DMS153 treated with DMSO at 0.1 percent for 48 hours (cell line): ENCODE measurements around the gene GNAS.
"Not testable (repeated sequence)": the region's sequence is repeated elsewhere in the genome, so short reads cannot be mapped to it uniquely, and the experiment has no call there.

Experiments used
- DNase-seq: peaks from one replicate; lab custom pipeline; 2025; ENCODE audit not compliant: unreplicated experiment; lab: John Stamatoyannopoulos, UW

Gene GNAS

DNA sequence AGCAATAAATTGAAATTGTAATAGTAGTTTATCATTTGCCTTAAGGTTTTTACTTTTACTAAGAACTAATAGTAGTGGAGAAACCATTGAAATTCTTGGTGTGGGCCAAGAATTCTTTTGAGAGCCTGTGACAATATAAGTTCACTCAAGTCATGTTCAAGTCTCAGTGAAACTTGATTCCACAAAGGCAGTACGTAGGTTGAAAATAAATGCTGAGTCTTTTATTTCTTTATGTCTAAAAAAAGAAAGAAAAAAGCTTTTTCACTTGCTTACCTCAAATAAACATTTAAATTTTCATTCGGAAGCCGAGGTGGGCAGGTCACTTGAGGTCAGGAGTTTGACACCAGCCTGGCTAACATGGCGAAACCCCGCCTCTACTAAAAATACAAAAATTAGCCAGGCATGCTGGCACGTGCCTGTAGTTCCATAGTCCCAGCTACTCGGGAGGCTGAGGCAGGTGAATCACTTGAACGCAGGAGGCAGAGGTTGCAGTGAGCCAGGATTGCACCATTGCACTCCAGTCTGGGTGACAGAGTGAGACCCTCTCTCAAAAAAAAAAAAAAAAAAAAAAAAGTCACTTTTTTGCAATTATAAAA, 70.7 kb downstream of the GNAS start:
- DNase-seq, result no peak

DNA sequence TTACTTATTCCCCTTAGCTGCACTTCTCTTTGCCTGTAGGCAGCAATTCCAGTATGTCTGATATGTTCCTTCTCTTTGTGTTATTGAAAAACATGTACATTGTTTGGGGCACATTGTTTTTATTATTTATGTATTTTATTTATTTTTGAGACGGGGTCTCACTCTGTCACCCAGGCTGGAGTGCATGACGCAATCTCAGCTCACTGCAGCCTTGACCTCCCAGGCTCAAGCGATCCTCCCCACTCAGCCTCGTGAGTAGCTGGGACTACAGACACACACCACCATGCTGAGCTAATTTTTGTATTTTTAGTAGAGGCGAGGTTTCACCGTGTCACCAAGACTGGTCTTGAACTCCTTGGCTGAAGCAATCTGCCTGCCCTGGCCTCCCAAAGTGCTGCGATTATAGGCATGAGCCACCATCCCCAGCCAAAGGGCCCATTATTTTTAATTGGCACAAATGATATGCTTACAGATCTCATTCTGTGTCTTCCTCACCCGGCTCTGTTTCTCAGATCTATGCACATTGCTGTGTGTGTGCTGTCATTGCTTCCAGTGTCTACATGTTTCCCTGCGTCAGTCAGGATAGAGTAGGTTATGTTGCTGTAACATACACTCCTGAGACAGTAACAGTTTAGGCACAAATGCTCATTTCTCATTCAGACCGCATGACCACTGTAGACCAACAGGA, 74.4 kb downstream of the GNAS start:
- no peak for DNase-seq

DNA sequence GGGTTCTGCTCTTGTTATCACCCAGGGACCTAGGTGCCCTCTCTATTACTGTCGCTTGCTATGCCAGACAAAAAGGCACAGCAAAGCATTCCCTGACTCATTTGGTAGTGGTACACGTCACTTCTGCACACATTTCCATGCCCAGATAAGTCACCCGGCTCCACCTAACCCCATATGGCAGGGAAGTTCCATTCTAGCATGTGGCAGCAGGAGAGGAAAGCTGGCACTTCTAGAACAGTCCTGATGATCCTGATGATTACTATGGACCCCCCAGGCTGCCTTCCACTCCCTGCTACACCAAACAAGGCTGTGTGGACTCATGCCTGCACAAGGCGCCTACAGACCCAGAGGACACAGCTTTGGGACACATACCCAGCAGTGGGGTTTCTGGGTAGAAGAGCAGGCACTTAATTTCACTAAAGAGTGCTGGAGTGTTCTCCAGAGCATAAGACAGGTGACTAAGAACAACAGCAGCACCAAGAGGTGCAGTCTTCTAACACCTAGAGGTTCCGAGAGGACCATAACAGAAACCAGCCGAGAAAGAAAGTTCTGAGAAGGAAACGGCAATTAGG, 75.1 kb downstream of the GNAS start:
- DNase-seq, result no peak

DNA sequence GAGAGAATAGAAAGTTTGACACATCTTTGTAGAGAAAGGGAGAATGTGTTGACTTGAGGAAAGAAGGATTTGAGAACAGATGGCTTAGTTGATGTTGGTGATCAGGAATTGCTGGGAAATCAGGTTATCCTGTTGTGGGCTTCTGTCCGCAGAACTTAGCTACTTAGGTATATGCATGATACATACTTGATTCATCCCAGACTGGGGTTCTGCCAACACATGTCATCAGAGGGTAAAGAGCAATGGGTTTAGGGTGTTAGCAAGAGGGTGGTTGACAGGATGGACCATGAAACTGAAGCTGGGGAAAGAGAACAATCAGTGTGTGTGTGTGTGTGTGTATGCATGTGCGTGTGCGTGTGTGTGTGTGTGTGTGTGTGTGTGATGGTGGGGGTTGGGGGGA, 78.0 kb downstream of the GNAS start:
- DNase-seq, result no peak

DNA sequence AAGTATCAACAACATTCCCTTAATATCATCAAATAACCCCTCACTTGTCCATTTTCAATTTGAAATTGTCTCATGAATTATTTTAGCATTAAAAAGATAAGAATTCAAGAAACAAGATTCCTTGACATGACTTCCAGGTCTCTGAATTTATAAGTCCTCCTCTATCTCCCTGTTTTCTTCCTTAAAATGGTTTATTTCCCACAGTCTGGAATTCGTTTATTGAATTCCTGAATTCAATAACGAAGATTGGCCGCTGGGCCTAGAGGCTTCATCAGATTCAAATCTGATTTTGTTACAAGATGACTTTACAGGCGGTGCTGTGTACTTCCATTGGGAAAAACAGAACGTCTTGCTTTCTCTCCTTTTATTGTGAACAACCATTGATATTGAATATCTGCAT, 79.7 kb downstream of the GNAS start:
- no peak for DNase-seq

DNA sequence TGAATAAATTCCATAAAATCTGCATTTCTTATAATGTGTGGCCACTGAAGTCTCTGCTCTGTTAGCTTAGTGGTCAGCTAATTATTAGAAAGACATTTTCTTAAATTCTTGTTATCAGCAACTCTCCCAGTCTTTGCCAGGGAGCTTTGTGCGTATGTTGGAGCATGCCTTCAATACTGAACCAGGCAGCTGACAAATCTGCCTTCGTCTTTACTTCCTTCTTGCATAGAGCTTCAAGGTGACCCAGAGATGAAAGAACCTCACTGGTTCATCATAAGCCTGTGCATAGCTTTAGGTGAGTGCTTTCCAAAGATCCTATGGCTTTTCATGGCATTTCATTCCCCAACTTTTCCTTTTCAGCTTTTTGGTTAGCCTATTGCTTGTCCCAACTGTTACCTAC, 85.6 kb downstream of the GNAS start:
- DNase-seq, result no peak

DNA sequence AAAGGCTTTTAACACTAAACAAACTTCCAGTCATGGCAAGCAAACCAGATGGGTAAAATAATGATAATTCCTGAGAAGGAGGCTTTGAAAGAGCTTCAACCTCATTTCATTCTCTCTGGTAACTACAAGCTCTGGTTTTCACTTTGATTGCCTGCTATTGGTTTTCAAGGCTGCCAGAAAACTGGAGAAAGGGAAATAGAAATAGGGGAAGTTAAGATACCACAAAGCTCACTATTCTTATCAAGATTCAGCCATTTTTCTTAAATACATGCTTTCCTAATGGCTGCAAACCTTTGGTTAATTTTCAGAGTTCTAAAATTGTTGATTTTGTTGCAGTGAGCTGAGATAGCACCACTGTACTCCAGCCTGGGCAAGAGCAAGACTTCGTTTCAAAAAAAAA, 86.0 kb downstream of the GNAS start:
- no peak for DNase-seq

DNA sequence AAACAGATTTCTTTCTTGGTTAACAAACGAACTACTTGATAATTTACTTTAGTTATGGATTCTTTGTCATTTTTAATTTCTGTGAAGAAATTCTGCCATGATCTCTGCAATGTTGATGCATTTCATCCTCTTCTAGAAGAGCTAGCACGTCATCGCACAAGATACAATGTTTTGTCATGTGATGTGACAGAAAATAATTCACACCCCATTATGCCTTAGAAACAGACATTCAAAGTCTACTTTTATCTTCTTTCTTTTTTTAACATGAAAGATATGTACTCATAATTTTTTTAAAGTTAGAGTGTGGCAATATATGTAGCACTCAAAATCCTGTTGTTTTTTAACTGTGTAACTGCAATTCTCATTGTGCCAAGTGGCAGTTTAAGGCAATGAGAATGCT, 89.0 kb downstream of the GNAS start:
- no peak for DNase-seq

DNA sequence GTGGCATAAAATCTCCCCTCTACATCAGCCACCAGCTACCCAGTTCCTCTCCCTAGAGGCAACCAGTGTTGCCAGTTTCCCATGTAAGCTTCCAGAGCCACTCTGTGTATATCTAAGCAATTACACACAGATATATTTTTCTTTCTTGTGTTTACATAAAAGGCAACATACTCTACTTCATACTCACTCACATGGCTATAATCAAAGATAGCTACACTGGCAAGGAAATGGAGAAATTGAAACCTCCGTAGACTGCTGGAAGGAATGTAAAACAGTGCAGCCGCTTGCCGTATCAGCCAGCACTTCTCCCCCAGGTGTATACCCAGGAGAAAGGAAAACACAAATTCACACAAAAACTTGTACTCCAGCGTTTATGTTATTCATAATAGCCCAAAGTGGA, 90.0 kb downstream of the GNAS start:
- no peak for DNase-seq

DNA sequence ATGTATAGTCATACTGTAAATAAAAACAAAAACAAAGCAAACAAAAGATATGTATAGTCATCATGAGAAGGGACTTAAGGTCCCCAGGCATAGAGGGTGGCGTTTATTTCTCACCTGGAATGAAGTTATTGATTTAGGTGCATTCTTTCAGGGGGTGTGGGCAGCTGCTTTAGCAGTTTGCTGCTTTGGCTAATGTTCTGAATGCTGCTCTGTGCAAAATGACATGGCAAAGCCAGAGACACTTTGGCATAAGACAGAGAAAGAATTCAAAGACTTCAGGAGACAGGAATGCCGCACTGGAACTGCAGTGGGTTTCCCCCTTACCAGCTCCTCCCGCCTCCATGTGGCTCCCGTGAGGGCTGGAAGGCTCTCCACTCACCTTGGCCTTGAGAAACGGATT, 92.1 kb downstream of the GNAS start:
- no peak for DNase-seq

DNA sequence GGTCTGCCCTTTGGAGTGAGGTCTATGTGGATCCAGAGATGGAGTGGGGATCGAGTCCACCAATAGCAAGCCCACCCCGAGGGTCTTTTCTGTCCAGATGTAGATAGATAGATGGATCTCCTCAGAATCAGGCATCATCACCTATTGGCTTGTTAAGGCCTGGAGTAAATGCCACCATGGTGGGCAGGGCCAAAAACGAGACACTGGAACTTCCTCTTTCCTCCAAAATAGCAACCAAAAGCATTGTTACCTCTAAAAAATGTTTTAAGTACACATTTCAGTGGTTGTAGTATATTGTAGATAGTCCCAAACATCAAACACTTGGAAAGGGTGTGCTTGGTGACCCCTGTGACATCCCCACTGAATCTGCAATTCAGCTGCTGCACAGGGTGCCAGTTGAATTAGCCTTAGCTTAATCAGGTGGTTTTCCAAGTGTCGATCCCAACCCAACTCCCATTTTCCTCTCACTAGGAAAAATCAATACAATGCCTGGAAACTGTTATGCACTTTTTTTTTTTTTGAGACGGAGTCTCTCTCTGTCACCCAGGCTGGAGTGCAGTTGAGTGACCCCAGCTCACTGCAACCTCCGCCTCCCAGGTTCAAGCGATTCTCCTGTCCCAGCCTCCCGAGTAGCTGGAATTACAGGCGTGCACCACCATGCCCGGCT, 93.6 kb downstream of the GNAS start:
- DNase-seq, result no peak

DNA sequence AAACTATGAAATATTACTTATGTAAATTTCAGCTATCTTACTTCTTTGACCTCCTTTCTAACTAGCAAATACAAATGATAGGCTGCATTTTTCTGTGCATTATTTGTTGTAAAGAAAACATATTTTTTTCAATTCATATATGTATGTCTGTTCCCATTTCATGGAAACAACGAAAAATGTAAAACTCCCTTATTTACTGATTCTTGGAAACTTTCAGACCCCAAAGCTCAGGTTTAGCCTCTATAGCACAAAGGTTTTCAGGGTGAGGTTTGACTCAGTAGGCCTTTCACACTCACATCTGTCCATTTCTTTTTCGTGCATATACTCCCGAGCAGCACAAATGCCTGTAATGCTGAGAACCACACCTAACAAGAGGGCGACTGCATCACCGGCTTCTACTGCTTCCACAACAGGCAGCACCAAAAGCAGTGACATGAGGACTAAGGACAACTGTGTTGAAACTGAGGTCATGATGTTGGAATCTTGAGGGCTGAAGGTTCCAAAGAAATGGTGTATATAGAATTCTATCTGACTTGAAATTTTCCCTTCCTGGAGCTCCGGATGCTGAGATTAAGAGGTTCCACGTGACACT, 95.4 kb downstream of the GNAS start:
- not testable (repeated sequence) for DNase-seq

DNA sequence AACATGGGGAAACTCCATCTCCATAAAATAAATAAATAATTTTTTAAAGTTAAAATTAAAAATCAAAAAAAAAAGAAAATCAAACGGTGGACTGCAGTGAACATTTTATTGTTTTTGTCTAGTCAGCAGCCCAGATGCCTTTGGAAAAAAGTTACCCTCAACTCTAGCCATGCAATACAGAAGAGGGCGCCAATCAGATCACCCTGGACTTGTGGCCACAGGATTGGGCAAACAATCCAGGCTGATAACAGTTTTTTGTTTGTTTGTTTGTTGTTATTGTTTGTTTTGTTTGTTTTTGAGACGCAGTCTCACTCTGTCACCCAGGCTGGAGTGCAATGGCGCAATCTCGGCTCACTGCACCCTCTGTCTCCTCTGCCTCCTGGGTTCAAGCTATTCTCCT, 98.1 kb downstream of the GNAS start:
- no peak for DNase-seq

DNA sequence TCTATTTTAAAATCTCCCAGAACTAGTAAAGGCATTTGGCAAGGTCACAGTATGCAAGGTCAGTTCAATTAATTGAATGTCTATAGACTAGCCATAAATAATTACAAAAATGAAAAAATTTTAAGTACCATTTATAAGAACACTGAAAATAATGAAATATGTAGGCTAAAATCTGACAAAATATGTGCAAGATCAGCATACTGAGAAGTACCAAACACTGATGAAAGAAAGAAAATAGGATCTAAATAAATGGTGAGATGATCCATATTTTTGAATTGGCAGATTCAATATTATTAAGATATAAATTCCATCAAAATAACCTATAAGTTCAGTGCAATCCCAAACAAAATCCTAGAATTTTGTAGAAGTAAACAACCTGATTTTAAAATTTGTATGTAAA, 100.5 kb downstream of the GNAS start:
- no peak for DNase-seq

DNA sequence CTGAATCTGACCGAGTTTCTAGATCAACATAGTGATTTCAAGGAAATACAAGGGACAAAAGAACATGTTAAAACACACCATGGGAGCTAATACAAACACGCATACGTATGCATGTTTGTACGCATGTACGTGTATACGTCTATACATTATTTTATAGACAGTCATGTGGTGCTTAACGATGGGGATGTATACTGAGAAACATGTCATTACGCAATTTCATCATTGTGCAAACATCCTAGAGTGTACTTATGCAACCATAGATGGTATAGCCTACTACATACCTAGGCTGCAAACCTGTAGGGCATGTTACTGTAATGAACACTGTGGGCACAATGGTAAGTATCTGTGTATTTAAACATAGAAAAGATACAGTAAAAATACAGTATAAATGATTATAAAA, 103.6 kb downstream of the GNAS start:
- no peak for DNase-seq

DNA sequence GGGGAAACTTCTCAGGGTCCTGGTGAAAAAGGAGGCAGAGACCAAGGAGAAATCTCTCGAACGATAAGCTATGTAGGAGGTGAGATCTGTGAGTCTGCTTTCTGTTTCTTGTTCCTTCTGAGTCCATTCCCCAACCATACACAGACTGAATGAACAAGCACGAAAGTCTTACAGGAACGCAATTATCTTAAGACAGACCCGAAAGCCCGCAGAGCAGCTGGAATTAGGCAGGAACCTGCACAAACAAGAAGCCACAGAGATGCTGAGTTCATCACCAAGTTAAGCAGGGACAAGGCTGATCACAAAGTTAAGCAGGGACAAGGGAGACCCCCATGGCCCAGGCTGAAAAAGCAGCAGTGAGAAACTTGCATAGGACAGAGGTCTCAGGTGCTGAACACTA, 107.1 kb downstream of the GNAS start:
- no peak for DNase-seq
